ACC112 (cell line): ENCODE data around the gene ATP6V1G2.

Experiments used
- H2AFZ ChIP-seq: fragments of 200-600 bp; sonication (generic); one replicate; pipeline ENCODE4 v1.6.0; 2017; ENCODE audit warnings: antibody characterized with exemption, low read length; ENCODE audit not compliant: unreplicated experiment
- H3K27ac ChIP-seq: fragments of 200-600 bp; sonication (generic); 2 replicates; pipeline ENCODE4 v1.5.1; 2014; ENCODE audit warnings: low read depth, mild to moderate bottlenecking, antibody characterized with exemption, low read length, moderate library complexity
- H3K27me3 ChIP-seq: fragments of 200-600 bp; sonication (generic); 2 replicates; pipeline ENCODE4 v1.6.1; 2014; ENCODE audit warnings: mild to moderate bottlenecking, antibody characterized with exemption, low read length, moderate library complexity, mixed read lengths; ENCODE audit not compliant: insufficient read depth
- H3K36me3 ChIP-seq: fragments of 200-600 bp; sonication (generic); 2 replicates; pipeline ENCODE4 v1.6.1; 2016; ENCODE audit warnings: mild to moderate bottlenecking, antibody characterized with exemption, low read length, moderate library complexity, mixed read lengths; ENCODE audit not compliant: insufficient read depth
- H3K4me1 ChIP-seq: fragments of 200-600 bp; sonication (generic); one replicate; pipeline ENCODE4 v1.6.1; 2016; ENCODE audit warnings: low read length, mixed read lengths; ENCODE audit not compliant: insufficient read depth, unreplicated experiment, control insufficient read depth
- H3K4me3 ChIP-seq: fragments of 200-600 bp; sonication (generic); 2 replicates; pipeline ENCODE4 v1.5.1; 2014; ENCODE audit warnings: mild to moderate bottlenecking, low read depth, low read length
- H3K79me2 ChIP-seq: fragments of 200-600 bp; sonication (generic); one replicate; pipeline ENCODE4 v1.6.0; 2016; ENCODE audit warnings: low read length; ENCODE audit not compliant: control insufficient read depth, unreplicated experiment, insufficient read depth

Gene ATP6V1G2

GRCh38 chr6:31546958-31547726 is 734 bp upstream of the ATP6V1G2 start, which contains the start of gene NFKBIL1:
NFKBIL1 (plus strand) TSS chr6:31547608; CDS start chr6:31547695, 87 bp downstream.
- Histone ChIP-seq H3K27me3 (no peaks in the 10 kb centered on the region), H2AFZ (peak within 1 kb of the TSS; percentile 88), H3K4me1 (peaks cover 24% of the 10 kb centered on the region), H3K27ac (peak within 1 kb of the TSS; percentile 65), H3K36me3 (no peaks in the 10 kb centered on the region), H3K79me2 (peaks cover 23% of the 10 kb centered on the region), H3K4me3 (peak within 1 kb of the TSS; percentile 76)

GRCh38 chr6:31545291-31545690 is 1.1 kb downstream of the ATP6V1G2 start:
- no peaks in the 10 kb centered on the region for H3K27me3 ChIP-seq
- no peak overlapping the region for H2AFZ ChIP-seq
- H3K4me1 ChIP-seq: peaks cover 24% of the 10 kb centered on the region
- peaks cover 39% of the 10 kb centered on the region for H3K79me2 ChIP-seq
- H3K36me3 ChIP-seq: peaks cover 4% of the 10 kb centered on the region
- no peak overlapping the region for H3K27ac ChIP-seq
- H3K4me3 ChIP-seq: peak overlapping the region; percentile 76; the same call in 1 of the 2 replicates

GRCh38 chr6:31544676-31545075 is 1.7 kb downstream of the ATP6V1G2 start:
- no peak overlapping the region for H3K27ac ChIP-seq
- no peak overlapping the region for H2AFZ ChIP-seq
- peaks cover 30% of the 10 kb centered on the region for H3K4me1 ChIP-seq
- no peak overlapping the region for H3K4me3 ChIP-seq
- peaks cover 45% of the 10 kb centered on the region for H3K79me2 ChIP-seq
- H3K27me3 ChIP-seq: no peaks in the 10 kb centered on the region
- H3K36me3 ChIP-seq: peaks cover 10% of the 10 kb centered on the region

- H3K4me1 ChIP-seq: peaks cover 38% of the 10 kb centered on the region
- H2AFZ ChIP-seq: no peak overlapping the region
- peaks cover 52% of the 10 kb centered on the region for H3K79me2 ChIP-seq
Observed at GRCh38 chr6:31543639-31544038, 2.8 kb downstream of the ATP6V1G2 start.

GRCh38 chr6:31541658-31542521 is 4.5 kb downstream of the ATP6V1G2 start, which contains the start of gene DDX39B:
DDX39B (minus strand) TSS chr6:31542003; CDS start chr6:31540532, 1,471 bp downstream.
- H3K4me3 ChIP-seq: peak within 1 kb of the TSS; percentile 82
- peak within 1 kb of the TSS; percentile 97 for H3K27ac ChIP-seq
- peaks cover 54% of the 10 kb centered on the region for H3K79me2 ChIP-seq
- H3K27me3 ChIP-seq: no peaks in the 10 kb centered on the region
- H3K4me1 ChIP-seq: peaks cover 31% of the 10 kb centered on the region
- no peak within 1 kb of the TSS for H2AFZ ChIP-seq
- peaks cover 25% of the 10 kb centered on the region for H3K36me3 ChIP-seq

More at GRCh38 chr6:31543639-31544038, 2.8 kb downstream of the ATP6V1G2 start:
- no peak overlapping the region for H3K27ac ChIP-seq
- H3K36me3 ChIP-seq: peaks cover 19% of the 10 kb centered on the region
- H3K4me3 ChIP-seq: no peak overlapping the region
- no peaks in the 10 kb centered on the region for H3K27me3 ChIP-seq

GRCh38 chr6:31541059-31541657 is 5.2 kb downstream of the ATP6V1G2 start:
- peaks cover 61% of the 10 kb centered on the region for H3K79me2 ChIP-seq
- no peaks in the 10 kb centered on the region for H3K27me3 ChIP-seq
- H3K4me1 ChIP-seq: peaks cover 31% of the 10 kb centered on the region
- H3K4me3 ChIP-seq: peak overlapping the region; percentile 82
- H2AFZ ChIP-seq: no peak overlapping the region
- H3K27ac ChIP-seq: peak overlapping the region; percentile 97
- H3K36me3 ChIP-seq: peaks cover 32% of the 10 kb centered on the region

GRCh38 chr6:31540640-31541039 is 5.8 kb downstream of the ATP6V1G2 start:
- Histone ChIP-seq H3K79me2 (peaks cover 66% of the 10 kb centered on the region), H3K4me1 (peaks cover 27% of the 10 kb centered on the region)

GRCh38 chr6:31538805-31539400 is 7.5 kb downstream of the ATP6V1G2 start:
- H3K27ac ChIP-seq: no peak overlapping the region

More at GRCh38 chr6:31540640-31541039, 5.8 kb downstream of the ATP6V1G2 start:
- Histone ChIP-seq H3K27me3 (no peaks in the 10 kb centered on the region), H3K4me3 (peak overlapping the region; percentile 82), H2AFZ (no peak overlapping the region), H3K36me3 (peaks cover 37% of the 10 kb centered on the region), H3K27ac (peak overlapping the region; percentile 97)

GRCh38 chr6:31535538-31536324 is 10.7 kb downstream of the ATP6V1G2 start:
- Histone ChIP-seq H3K79me2 (peaks cover 61% of the 10 kb centered on the region), H3K4me1 (peaks cover 19% of the 10 kb centered on the region), H2AFZ (no peak overlapping the region), H3K27ac (no peak overlapping the region), H3K36me3 (peaks cover 69% of the 10 kb centered on the region), H3K27me3 (no peaks in the 10 kb centered on the region), H3K4me3 (no peak overlapping the region)

More at GRCh38 chr6:31538805-31539400, 7.5 kb downstream of the ATP6V1G2 start:
- Histone ChIP-seq H3K79me2 (peaks cover 75% of the 10 kb centered on the region), H3K27me3 (no peaks in the 10 kb centered on the region), H3K4me3 (peak overlapping the region; percentile 82), H3K4me1 (peaks cover 26% of the 10 kb centered on the region), H3K36me3 (peaks cover 51% of the 10 kb centered on the region), H2AFZ (no peak overlapping the region)
